HFFc6 (cell line): ENCODE data around the gene ETV1. TPM values are rescaled to one million over a fixed set of nuclear protein-coding genes. Genes with fewer than 3 reads are reported as not detected.

Experiments
- DNase-seq: peaks from one replicate; pipeline ENCODE4 v3.0.0-alpha.2; 2018
- H3K27ac Mint-ChIP-seq: 2 replicates; pipeline ENCODE4 v1.8.0; 2020; ENCODE audit warnings: mild to moderate bottlenecking, mixed read lengths
- H3K27me3 Mint-ChIP-seq: 2 replicates; pipeline ENCODE4 v1.8.0; 2021; ENCODE audit warnings: mild to moderate bottlenecking, moderate library complexity, mixed read lengths; ENCODE audit not compliant: insufficient read depth
- H3K36me3 Mint-ChIP-seq: 2 replicates; pipeline ENCODE4 v1.8.0; 2021; ENCODE audit warnings: low read depth, mixed read lengths
- H3K4me1 Mint-ChIP-seq: 2 replicates; pipeline ENCODE4 v1.8.0; 2020; ENCODE audit warnings: low read depth, mixed read lengths
- H3K4me3 Mint-ChIP-seq: 2 replicates; pipeline ENCODE4 v1.8.0; 2020; ENCODE audit warnings: mild to moderate bottlenecking, moderate library complexity, mixed read lengths
- H3K9me3 Mint-ChIP-seq: 2 replicates; pipeline ENCODE4 v1.8.0; 2020; ENCODE audit warnings: mild to moderate bottlenecking, mixed read lengths
- total RNA-seq, 6 experiments: library from RNA; stranded (reverse); fragmentation: NEBNext Ultra II Directional; extraction: Animal tissue kit (Norgen Biotek cat#: 25700); gene quantifications; 2 replicates in 1 of 6; 3 replicates in 5 of 6; pipeline ENCODE4 v1.2.3, GENCODE V29; 2021
- TF ChIP-seq, protein P1 (sequence below): fragments of 200-600 bp; sonication (generic); IDR thresholded peaks from 2 replicates; pipeline ENCODE4 v1.5.0; 2021; ENCODE audit warnings: antibody characterized with exemption, mild to moderate bottlenecking

ETV1 gene
- total RNA-seq, 6 experiments from 2014 or later, result 13.4 to 25.7 (median 23.6) TPM

DNA sequence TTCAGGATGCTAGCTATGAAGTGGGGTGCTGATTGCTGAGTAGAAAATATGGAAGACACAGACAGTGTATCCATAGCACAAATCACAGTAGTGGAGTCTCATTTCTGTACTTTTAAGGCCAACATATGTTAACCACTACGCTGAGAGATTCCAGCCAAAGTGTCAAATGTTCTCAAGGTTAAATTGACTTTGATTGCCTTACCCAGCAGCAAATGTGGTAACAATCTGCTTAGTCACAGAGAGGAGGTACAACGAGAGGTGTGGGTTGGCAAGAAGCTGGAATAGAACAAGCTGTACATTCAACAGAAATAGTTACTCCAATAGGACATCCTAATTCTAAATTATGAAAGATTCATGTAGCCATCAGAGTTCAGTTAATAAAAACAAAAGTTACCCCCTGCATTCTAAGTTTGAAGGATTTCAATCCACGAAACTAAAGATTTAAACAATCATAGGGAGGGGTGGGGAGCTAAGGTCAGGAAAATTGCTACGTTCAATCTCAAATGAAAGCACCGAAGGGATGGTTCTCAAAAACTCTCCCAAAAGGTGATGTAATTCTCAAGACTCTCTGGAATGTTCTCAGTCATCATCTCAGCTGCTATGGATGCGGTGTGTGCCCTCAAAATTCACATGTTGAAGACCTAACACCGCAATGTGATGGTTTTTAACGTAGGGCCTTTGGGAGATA lies 137.0 kb downstream of the ETV1 start:
- Mint-ChIP-seq H3K4me3 (no peak overlapping the region), H3K4me1 (peaks cover 54% of the 10 kb centered on the region), H3K9me3 (no peaks in the 10 kb centered on the region), H3K27me3 (0 out of 2 replicates have a peak, but pooled peaks cover 2% of the 10 kb centered on the region), H3K36me3 (peaks cover 15% of the 10 kb centered on the region), H3K27ac (no peak overlapping the region)
- TF ChIP-seq, protein P1, sequence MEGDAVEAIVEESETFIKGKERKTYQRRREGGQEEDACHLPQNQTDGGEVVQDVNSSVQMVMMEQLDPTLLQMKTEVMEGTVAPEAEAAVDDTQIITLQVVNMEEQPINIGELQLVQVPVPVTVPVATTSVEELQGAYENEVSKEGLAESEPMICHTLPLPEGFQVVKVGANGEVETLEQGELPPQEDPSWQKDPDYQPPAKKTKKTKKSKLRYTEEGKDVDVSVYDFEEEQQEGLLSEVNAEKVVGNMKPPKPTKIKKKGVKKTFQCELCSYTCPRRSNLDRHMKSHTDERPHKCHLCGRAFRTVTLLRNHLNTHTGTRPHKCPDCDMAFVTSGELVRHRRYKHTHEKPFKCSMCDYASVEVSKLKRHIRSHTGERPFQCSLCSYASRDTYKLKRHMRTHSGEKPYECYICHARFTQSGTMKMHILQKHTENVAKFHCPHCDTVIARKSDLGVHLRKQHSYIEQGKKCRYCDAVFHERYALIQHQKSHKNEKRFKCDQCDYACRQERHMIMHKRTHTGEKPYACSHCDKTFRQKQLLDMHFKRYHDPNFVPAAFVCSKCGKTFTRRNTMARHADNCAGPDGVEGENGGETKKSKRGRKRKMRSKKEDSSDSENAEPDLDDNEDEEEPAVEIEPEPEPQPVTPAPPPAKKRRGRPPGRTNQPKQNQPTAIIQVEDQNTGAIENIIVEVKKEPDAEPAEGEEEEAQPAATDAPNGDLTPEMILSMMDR, result no peak
- no peak for DNase-seq

DNA sequence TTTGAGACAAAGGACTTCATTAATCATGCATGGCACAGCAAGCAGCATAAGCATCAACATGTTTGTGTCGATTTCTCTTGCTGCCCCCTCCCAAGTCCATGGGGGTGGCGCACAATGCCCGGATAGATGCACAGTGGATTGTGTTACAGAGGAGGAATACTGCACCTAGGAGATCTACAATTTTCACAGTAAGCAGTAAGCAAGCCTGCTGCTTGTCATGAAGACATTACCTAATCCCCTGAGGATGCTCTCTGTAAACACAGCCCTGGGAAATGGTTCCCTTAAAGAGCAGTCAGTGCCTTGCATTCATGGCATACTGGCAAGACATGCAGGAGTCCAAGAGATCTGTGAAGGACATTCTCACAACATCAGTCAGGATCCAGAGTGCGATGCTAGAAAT lies 137.7 kb downstream of the ETV1 start:
- Mint-ChIP-seq H3K4me1 (peaks cover 60% of the 10 kb centered on the region), H3K27me3 (0 out of 2 replicates have a peak, but pooled peaks cover 2% of the 10 kb centered on the region), H3K9me3 (no peaks in the 10 kb centered on the region), H3K36me3 (peaks cover 15% of the 10 kb centered on the region), H3K4me3 (no peak overlapping the region), H3K27ac (peak overlapping the region; percentile 36; the same call in 1 of the 2 replicates)
- TF ChIP-seq, protein P1, result no peak
- peak; percentile 65 for DNase-seq

DNA sequence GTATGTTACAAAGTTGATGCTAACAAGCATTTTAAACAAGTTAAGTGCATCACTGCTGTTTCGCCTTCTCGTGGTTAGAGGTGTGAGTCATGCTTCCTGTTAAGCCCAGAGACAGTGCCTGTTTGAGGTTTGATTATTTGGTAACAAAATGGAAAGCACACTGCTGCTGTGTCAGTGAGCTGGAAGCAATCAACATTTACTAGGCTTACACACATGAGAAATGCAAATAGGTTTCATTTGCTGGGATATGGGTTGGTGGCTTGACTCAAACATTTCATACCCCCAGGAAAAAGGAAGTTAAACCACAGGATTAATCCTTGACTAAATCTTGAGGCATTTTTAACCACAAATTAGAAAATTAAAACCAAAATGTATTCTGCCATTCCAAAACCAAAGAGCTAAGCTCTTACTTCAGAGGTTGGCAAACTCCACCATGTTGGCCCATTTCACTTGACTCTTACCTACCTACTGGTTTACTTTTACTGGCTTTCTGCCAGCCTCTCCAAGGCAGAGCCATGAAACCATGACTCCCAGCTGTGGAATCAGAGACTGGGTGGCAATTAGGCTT lies 139.2 kb downstream of the ETV1 start:
- peak; percentile 99 for DNase-seq
- 0 out of 2 replicates have a peak, but pooled peaks cover 2% of the 10 kb centered on the region for H3K27me3 Mint-ChIP-seq
- peak overlapping the region; percentile 94 for H3K27ac Mint-ChIP-seq
- H3K4me1 Mint-ChIP-seq, result peaks cover 69% of the 10 kb centered on the region
- no peaks in the 10 kb centered on the region for H3K9me3 Mint-ChIP-seq
- TF ChIP-seq, protein P1, result no peak
- H3K4me3 Mint-ChIP-seq, result peak overlapping the region; percentile 67
- H3K36me3 Mint-ChIP-seq, result peaks cover 15% of the 10 kb centered on the region

DNA sequence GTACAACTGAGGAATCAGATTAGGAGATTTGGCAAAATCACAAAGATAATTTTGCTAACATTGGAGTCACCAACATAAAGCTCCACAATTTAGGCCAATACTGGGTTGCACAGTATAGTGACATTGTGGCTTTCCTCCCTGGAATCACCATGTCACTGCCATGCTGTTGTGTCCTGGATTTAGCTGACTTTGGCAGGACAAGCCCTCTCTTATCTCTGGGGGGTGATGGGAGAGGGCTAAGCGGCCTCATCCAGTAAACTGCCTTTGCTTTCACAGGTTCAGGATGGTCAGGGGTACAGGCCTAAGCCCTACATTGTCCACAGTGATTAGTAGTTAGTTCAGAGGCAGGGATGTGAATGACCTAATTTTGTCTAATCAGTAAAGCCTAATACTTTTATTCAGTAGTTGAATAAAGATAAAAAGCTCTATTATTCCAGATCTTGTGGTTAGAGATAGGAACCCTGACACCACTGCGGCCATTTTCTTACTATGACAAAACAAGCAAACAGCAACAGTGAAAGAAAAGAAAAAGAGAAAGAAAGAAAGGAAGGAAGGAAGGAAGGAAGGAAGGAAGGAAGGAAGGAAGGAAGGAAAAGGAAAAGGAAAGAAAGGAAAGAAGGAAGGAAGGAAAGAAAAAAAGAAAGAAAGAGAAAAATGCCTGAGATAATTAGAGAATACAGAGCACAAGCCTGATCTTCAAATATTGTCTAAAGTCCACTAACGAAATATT lies 140.1 kb downstream of the ETV1 start:
- H3K4me1 Mint-ChIP-seq, result peaks cover 69% of the 10 kb centered on the region
- TF ChIP-seq, protein P1, result no peak

DNA sequence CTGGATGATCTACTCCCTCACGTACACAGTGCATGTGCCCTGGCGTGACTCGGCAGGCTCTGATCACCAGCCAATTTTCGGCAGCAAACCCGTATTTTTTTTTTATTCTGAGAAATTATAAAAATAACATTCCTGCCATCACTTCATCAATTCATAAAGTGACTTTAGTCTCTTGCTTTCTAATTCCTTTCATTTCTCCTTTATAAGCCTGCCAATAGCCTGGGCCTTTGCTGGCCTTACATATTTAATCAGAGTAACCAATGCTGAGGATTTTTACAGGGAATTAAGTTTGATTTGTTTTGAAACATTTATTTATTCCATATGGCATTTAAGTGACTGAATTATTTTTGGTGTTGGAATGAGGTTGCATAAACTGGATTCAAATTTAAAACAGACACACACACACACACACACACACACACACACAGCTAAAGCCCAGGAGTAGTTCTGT lies 140.8 kb downstream of the ETV1 start:
- TF ChIP-seq, protein P1, result no peak
- peak overlapping the region; percentile 94 for H3K27ac Mint-ChIP-seq
- DNase-seq, result no peak

More for the DNA sequence above, 140.1 kb downstream of the ETV1 start:
- Mint-ChIP-seq H3K4me3 (peak overlapping the region; percentile 67), H3K36me3 (peaks cover 15% of the 10 kb centered on the region), H3K9me3 (no peaks in the 10 kb centered on the region), H3K27me3 (0 out of 2 replicates have a peak, but pooled peaks cover 2% of the 10 kb centered on the region), H3K27ac (peak overlapping the region; percentile 94)
- DNase-seq, result no peak

More for the DNA sequence above, 140.8 kb downstream of the ETV1 start:
- Mint-ChIP-seq H3K4me1 (peaks cover 69% of the 10 kb centered on the region), H3K27me3 (0 out of 2 replicates have a peak, but pooled peaks cover 2% of the 10 kb centered on the region), H3K36me3 (peaks cover 13% of the 10 kb centered on the region), H3K4me3 (peak overlapping the region; percentile 52; the same call in 1 of the 2 replicates), H3K9me3 (no peaks in the 10 kb centered on the region)
